ENCODE results near the gene RBBP9. TPM values are rescaled to one million over a fixed set of nuclear protein-coding genes. Genes with fewer than 3 reads are reported as not detected.

RBBP9 gene
- total and polyA plus RNA-seq, 2 of the 4 experiments (the other 2 are of a cell fraction) = 4.8 to 31.4 TPM

- Histone ChIP-seq H3K9me1 (ENCODE audit: insufficient read depth, low read length) (peaks cover 8% of the 10 kb centered on the region), H3K56ac (ENCODE audit: extremely low read depth, insufficient read depth, low read length) (no peak overlapping the region), H4K5ac (ENCODE audit: low read depth, low read length) (no peak overlapping the region), H3K4me3 (ENCODE audit: insufficient read depth, low read depth, low read length) (no peak overlapping the region), H2BK120ac (ENCODE audit: low read depth, low read length) (no peak overlapping the region), H2AK5ac (ENCODE audit: low read depth, low read length) (no peak overlapping the region), H3K9ac (ENCODE audit: low read depth, low read length) (no peak overlapping the region), H2AK9ac (replicated peaks; ENCODE audit: low read depth, low read length, poor library complexity) (no peak overlapping the region), H3K23ac (ENCODE audit: low read depth, low read length) (no peak overlapping the region), H3K27ac (ENCODE audit: insufficient read depth, low read length) (no peak overlapping the region), H3K27me3 (ENCODE audit: control insufficient read depth, insufficient read depth, low read length) (no peaks in the 10 kb centered on the region; the same call in 1 of the 2 replicates), H3K18ac (ENCODE audit: low read depth, low read length) (no peak overlapping the region), H4K20me1 (ENCODE audit: insufficient read depth, low read length) (no peaks in the 10 kb centered on the region), H4K91ac (ENCODE audit: insufficient read depth, low read depth, low read length) (no peak overlapping the region), H3K14ac (replicated peaks; ENCODE audit: low read depth, low read length) (no peak overlapping the region), H2BK20ac (ENCODE audit: low read depth, low read length) (no peak overlapping the region), H2AFZ (replicated peaks; ENCODE audit: low read length, poor library complexity) (peak overlapping the region; percentile 77), H3K4me2 (ENCODE audit: low read depth, low read length) (no peak overlapping the region), H2BK5ac (ENCODE audit: low read depth, low read length, poor library complexity, severe bottlenecking) (no peak overlapping the region), H2BK15ac (ENCODE audit: low read depth, low read length) (no peak overlapping the region), H3K4ac (ENCODE audit: low read depth, low read length) (no peak overlapping the region), H3K9me3 (ENCODE audit: control insufficient read depth, insufficient read depth, low read length) (no peaks in the 10 kb centered on the region), H3K36me3 (ENCODE audit: control insufficient read depth, insufficient read depth, low read length) (no peaks in the 10 kb centered on the region), H3K79me1 (ENCODE audit: low read depth in 1 of 2, low read length in 2 of 2) (peaks cover 8 to 21% of the 10 kb centered on the region in 2 experiments), H4K8ac (ENCODE audit: low read depth in 2 of 2, low read length in 2 of 2) (no peak overlapping the region), H3K4me1 (ENCODE audit: control insufficient read depth, insufficient read depth, low read length) (peaks cover 4% of the 10 kb centered on the region; the same call in 1 of the 2 replicates)
- in situ Hi-C loops (cut with MboI; ENCODE audit: low sequenced_read_pairs) (no loop called here), intact Hi-C loops (cut with micrococcal nuclease) (no loop called here), dilution Hi-C loops (cut with HindIII; ENCODE audit: low sequenced_read_pairs, unreplicated experiment) (no loop called here)
- DNase-seq (peak; percentile 27), ATAC-seq (ENCODE audit: low read depth) (no peak)
- ChIA-PET POLR2A (ENCODE audit: unreplicated experiment) (no interaction called here), CTCF (no interaction called here)
- WGBS, 2 experiments (ENCODE audit: extremely low coverage in 2 of 2, insufficient read length in 1 of 2) = 49% methylated on average over 26 of the region's 31 CpGs; no CpG with 5 or more reads in 1 of the 2 experiments
- TF ChIP-seq NFE2L2 (IDR thresholded peaks at IDR 0.05; ENCODE audit: low read depth, low read length) (no peak), SMC3 (IDR thresholded peaks at IDR 0.05; ENCODE audit: low read depth, low read length) (no peak), CHD1 (IDR thresholded peaks at IDR 0.05; ENCODE audit: low read depth, low read length) (no peak), RCOR1 (IDR thresholded peaks at IDR 0.05; ENCODE audit: insufficient replicate concordance, low read length) (no peak), CTCF (conservative IDR thresholded peaks at IDR 0.05; ENCODE audit: low read depth, low read length) (no peak), CEBPB (IDR thresholded peaks at IDR 0.05; ENCODE audit: low read depth, low read length) (no peak), RFX5 (IDR thresholded peaks at IDR 0.05; ENCODE audit: low read depth, low read length) (no peak), POLR2A (IDR thresholded peaks at IDR 0.05; ENCODE audit: low read depth, low read length) (no peak), MXI1 (IDR thresholded peaks at IDR 0.05; ENCODE audit: borderline replicate concordance, low read depth, low read length) (no peak), FOS (IDR thresholded peaks at IDR 0.05; ENCODE audit: low read depth, low read length) (no peak), MAFK (IDR thresholded peaks at IDR 0.05; ENCODE audit: low read depth, low read length) (no peak), ELK1 (IDR thresholded peaks at IDR 0.05; ENCODE audit: borderline replicate concordance, low read depth, low read length) (no peak), BHLHE40 (IDR thresholded peaks at IDR 0.05; ENCODE audit: low read depth, low read length) (no peak), RAD21 (IDR thresholded peaks at IDR 0.05; ENCODE audit: low read length) (no peak)
- no TSS peak for BruUV-seq (replicated peaks)
Measured at GRCh38 chr20:18504479-18505060, 7.5 kb upstream of the RBBP9 start.
